Hippocampal formation (tissue), 2 donors: ENCODE results near the gene ADGRB2.

ENCODE experiments used
- DNase-seq, 2 donors: peaks; one replicate each; lab custom pipeline; 2025; lab: John Stamatoyannopoulos, UW

The ADGRB2 gene

GRCh38 chr1:31677949-31678348 is 86.2 kb downstream of the ADGRB2 start:
- DNase-seq: no peak

- DNase-seq: no peak
Observed at GRCh38 chr1:31677401-31677800, 86.7 kb downstream of the ADGRB2 start.
